ENCODE results near the gene SULT1C3.

Gene SULT1C3

DNA sequence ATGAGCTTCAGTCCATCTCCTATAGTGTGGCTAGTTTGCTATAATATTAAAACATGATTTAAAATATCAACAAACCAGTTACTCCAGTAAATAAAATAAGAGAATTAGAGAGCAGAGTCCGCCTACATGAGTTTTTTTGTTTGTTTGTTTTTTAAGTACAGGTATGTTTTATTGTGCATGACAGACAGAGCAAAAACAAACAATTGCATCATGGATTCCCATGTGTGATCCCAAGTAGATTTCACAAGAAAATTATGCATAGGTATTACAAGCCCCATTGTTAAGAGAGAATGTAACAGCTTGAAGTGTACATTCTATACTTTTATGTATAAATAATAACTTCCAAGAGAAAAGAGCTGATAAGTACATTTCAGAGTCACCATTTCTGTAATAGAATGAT, 21.0 kb downstream of the SULT1C3 start:
- TF ChIP-seq, protein P1, sequence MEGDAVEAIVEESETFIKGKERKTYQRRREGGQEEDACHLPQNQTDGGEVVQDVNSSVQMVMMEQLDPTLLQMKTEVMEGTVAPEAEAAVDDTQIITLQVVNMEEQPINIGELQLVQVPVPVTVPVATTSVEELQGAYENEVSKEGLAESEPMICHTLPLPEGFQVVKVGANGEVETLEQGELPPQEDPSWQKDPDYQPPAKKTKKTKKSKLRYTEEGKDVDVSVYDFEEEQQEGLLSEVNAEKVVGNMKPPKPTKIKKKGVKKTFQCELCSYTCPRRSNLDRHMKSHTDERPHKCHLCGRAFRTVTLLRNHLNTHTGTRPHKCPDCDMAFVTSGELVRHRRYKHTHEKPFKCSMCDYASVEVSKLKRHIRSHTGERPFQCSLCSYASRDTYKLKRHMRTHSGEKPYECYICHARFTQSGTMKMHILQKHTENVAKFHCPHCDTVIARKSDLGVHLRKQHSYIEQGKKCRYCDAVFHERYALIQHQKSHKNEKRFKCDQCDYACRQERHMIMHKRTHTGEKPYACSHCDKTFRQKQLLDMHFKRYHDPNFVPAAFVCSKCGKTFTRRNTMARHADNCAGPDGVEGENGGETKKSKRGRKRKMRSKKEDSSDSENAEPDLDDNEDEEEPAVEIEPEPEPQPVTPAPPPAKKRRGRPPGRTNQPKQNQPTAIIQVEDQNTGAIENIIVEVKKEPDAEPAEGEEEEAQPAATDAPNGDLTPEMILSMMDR (IDR thresholded peaks at IDR 0.05; ENCODE audit: low read depth, low read length, missing control alignments): no peak
- H3K4me3 ChIP-seq (ENCODE audit: low read depth, low read length): no peak overlapping the region
- no peak for DNase-seq (ENCODE audit: low read depth)

- TF ChIP-seq, protein P1 (IDR thresholded peaks at IDR 0.05; ENCODE audit: low read depth, low read length, missing control alignments): no peak
- no peak for DNase-seq (ENCODE audit: low read depth)
- no peak overlapping the region for H3K4me3 ChIP-seq (ENCODE audit: low read depth, low read length)
Measured at GRCh38 chr2:108262036-108262435, 22.3 kb downstream of the SULT1C3 start.

DNA sequence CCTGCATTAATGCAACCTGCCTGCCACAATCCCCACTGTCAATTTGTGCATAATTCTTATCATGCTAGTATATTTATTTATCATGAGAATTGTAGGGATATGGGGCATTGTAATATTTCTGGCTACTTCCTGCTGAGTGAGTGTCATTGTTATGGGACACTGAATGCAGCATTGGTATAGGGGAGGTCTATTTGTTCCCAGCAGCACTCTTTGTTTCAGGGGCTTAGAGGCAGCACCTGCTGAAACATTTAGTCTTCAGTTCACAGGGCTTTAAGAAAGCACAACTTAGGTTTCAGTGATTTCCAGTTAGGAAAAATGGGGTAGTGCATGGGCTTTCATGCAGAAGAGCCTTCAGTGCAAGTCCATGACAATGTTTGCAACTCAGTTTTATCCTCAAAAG, 23.6 kb downstream of the SULT1C3 start:
- TF ChIP-seq, protein P1 (IDR thresholded peaks at IDR 0.05; ENCODE audit: low read depth, low read length, missing control alignments): no peak
- no peak for DNase-seq (ENCODE audit: low read depth)
- H3K4me3 ChIP-seq (ENCODE audit: low read depth, low read length): no peak overlapping the region

DNA sequence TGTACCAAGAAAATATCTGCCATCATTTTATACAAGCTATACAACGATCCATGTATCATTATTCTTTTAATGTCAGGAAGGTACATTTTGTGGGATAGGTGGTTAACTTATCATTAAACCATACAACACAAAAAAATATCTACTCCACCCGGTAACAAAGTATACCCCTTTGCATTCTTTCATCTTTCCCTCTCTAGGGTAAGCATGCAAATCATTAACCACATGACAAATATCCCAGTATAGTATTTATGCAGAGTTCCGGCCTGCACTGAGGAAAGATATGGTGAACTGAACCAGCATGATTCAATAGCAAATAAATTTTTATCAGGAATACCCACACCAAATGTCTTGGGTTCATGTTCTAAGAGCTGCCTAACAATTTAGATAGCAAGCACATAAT, 26.4 kb downstream of the SULT1C3 start:
- TF ChIP-seq, protein P1 (IDR thresholded peaks at IDR 0.05; ENCODE audit: low read depth, low read length, missing control alignments): no peak
- DNase-seq (ENCODE audit: low read depth): no peak
- H3K4me3 ChIP-seq (ENCODE audit: low read depth, low read length): no peak overlapping the region

GRCh38 chr2:108267101-108267500, 27.3 kb downstream of the SULT1C3 start:
- no peak overlapping the region for H3K4me3 ChIP-seq (ENCODE audit: low read depth, low read length)
- TF ChIP-seq, protein P1 (IDR thresholded peaks at IDR 0.05; ENCODE audit: low read depth, low read length, missing control alignments): no peak
- DNase-seq (ENCODE audit: low read depth): no peak

DNA sequence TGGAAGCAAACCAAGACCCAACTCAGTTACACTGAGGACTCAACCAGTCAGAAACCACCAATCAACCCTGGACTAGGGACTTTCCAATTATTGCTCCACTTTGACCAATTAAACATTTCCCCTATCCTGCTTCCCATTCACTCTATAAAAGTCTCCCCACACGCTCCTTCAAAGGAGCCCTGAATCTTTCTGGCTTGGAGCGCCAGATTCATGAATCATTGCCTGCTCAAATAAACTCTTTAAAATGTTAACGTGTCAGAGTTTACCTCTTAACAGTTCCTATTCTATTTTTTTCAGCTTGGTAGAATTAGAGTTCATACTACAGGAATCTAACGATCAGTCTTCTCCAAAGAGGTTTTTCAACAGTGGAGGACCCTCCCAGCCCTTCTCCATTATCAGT, 28.2 kb downstream of the SULT1C3 start:
- no peak overlapping the region for H3K4me3 ChIP-seq (ENCODE audit: low read depth, low read length)
- TF ChIP-seq, protein P1 (IDR thresholded peaks at IDR 0.05; ENCODE audit: low read depth, low read length, missing control alignments): no peak
- no peak for DNase-seq (ENCODE audit: low read depth)

- no peak overlapping the region for H3K4me3 ChIP-seq (ENCODE audit: low read depth, low read length)
- TF ChIP-seq, protein P1 (IDR thresholded peaks at IDR 0.05; ENCODE audit: low read depth, low read length, missing control alignments): no peak
- DNase-seq (ENCODE audit: low read depth): no peak
Measured at GRCh38 chr2:108270346-108270745, 30.6 kb downstream of the SULT1C3 start.

Measured in GM12864 (cell line).